HG02642 (cell line): ENCODE measurements around the gene INKA1.
"Not testable (repeated sequence)": the region's sequence is repeated elsewhere in the genome, so short reads cannot be mapped to it uniquely, and the experiment has no call there.

Experiments used
- ATAC-seq: cut with Tn5 transposase; IDR thresholded peaks from one replicate; pipeline ENCODE4 v1.9.1; 2021; ENCODE audit warnings: mild to moderate bottlenecking; ENCODE audit not compliant: unreplicated experiment, poor library complexity

The INKA1 gene

DNA sequence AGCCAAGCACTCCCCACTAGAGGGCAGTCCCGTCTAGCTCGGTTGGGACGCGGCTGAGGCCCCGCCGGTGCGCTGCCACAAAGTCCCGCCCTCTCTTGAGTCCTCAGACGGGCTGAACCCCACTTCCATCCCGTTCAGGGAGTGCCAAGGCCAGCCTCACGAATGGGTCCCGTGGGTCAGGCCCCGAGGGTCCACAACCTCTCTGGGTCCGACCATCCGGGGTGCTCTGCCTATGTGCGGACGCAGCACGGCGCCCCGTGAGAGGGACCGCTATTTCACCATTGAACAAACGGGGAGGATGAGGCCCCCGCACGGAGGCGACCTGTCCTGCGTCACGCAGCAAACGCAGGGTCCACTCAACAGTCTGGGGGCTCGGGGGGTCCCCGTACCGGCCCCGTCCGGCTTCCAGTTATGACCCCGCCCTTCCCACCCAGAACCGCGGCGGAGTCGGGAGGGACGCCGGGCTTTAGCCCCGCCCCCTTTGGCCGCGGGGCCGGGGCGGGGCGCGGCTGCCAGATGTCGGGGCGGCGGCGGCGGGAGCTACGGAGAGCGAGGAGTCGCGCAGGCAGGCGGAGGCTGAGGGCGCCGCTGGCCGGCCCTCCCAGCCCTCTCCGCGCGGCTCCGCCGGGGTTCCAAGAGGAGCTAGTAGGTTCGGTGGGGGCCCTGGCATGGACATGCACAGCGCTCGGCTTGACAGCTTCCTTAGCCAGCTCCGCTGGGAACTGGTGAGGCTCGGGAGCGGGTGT, at the start of gene INKA1:
INKA1 (plus strand) TSS at position 543 of the 746 bp plus-strand sequence; CDS start at position 675, 132 bp downstream.
- peak; percentile 63 for ATAC-seq

DNA sequence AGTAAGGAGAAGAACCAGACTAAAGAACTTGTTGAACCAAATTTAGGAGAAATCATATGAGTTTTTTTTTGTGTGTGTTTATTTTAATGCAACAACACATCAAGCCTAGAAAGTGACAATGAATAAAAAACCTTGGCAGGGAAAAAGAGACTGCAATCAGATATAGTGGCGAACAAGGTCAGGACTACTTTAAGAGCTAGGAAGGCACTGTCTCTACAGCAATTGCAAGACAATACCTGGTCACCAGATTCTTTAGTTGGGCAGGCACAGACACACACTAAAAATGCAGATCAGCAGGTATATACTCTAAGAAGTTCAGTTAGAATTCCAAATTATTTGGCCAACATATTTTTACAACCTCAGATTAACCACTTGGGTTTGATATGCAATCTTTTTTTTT, 48.5 kb upstream of the INKA1 start:
- ATAC-seq: no peak

DNA sequence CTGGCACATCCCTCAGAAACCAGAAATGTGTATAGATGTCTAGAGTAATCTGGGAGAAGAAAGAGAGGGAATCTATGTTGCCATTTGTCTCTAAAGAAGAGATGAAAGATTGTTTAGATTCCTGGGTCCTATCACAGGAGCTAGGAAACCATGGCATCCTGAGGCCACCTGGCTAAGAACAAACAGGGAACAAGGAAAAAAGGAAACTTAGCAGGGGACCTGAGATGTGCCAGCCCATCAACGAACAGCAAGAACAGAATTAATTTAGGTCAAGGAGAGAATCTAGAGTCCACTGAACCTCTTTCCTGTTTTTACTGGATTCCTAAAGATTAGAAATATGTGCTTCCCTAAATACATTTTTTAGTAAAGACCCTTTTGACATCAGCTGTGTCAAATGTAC, 47.0 kb upstream of the INKA1 start:
- no peak for ATAC-seq

DNA sequence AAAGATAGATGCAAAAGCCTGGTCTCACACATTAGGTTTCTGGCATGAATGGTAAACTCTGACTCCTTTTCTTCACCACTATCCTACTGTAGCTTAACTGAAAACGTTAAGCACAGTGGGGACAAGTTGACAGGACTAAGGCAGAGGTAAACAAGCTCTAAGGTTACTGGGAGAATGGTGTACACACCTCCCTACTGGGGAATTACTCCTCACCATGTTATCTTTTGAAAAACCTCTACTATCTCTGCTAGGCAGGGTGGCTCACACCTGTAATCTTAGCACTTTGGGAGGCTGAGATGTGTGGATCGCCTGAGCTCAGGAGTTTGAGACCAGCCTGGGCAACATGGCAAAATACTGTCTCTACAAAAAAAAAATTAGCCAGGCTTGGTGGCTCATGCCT, 45.9 kb upstream of the INKA1 start:
- no peak for ATAC-seq

DNA sequence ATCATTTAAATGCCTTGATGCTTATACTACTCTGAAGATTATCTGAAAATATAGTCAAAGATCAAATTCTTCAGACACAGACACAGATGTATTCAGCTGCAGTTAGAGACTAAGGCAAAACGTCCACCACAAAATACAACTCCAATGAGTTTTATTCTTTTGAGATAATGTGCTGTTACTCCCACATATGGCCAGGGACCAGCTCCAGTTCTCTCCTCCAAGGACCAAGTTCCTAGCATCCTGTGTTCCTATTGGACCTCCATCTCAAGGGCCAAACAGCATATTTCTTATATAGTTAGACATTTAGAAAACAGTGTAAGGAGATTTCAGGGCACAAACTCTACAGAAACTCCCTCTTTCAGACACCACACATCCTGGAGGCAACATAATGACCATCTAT, 43.8 kb upstream of the INKA1 start:
- ATAC-seq: no peak

DNA sequence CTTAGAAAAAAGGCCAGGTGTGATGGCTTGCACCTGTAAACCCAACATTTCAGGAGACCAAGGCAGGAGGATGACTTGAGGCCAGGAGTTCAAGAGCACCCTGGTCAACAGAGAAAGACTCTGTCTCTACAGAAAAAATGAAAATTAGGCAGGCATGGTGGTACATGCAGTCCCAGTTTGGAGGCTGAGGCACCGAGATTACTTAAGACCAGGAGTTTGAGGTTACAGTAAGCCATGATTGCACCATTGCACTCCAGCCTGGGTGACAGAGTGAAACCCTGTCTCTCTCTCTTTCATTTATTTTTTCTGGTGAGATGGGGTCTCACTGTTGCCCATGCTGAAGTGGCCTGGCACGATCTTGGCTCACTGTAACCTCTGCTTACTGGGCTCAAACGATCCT, 41.4 kb upstream of the INKA1 start:
- ATAC-seq: no peak

DNA sequence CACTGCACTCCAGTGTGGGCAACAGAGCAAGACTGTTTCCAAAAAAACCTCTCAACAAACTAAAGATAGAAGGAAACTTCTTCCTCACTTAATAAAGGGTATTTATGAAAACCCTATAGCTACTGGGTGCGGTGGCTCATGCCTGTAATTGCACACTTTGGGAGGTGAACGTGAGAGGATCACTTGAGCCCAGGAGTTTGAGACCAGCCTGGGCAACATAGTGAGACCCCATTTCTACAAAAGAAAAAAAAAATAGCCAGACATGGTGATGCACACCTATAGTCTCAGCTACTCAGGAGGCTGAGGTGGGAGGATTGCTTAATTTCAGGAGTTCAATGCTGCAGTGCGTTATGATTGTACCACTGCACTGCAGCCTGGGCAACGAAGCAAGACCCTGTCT, 39.1 kb upstream of the INKA1 start:
- ATAC-seq: no peak

DNA sequence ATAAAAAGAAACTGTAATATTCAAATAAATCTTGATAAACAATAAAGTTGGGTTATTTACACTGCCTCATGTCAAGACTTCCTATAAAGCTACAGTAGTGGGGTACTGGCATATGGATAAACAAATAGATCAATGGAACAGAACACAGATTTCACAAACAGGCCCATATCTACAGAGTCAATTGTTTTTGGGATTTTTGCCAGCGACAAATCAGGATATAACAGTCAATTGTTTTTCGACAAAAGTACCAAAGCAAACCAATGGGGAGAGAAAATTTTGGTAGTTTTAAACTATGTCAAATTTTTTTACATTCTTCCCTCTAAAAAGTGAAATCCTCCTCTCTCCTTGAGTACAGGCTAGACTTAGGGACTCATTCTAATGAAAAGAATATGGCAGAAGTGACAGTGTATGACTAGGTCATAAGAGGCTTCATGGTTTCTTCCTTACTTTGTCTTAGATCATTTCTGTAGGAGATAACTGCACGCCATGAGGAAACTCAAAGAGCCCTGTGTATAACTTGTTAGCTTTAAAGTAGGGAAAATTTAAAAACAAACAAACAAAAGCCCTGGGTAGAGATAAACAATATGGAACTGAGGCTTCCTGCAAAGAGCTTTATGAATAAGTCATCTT, 33.7 kb upstream of the INKA1 start:
- ATAC-seq: no peak

DNA sequence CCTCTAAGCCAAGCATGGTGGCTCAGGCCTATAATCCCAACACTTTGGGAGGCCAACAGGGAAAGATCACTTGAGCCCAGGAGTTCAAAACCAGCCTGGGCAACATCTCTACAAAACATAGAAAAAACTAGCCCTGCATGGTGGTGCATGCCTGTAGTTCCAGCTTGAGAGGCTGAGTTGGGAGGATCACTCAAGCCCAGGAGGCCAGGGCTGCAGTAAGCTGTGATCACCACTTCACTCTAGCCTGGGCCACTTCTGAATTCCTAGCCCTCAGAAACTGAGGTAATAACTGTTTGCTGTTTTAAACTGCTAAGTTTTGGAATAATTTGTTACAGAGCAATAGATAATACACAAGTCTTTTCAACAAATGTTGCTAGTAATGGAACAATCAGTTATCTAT, 33.1 kb upstream of the INKA1 start:
- no peak for ATAC-seq

DNA sequence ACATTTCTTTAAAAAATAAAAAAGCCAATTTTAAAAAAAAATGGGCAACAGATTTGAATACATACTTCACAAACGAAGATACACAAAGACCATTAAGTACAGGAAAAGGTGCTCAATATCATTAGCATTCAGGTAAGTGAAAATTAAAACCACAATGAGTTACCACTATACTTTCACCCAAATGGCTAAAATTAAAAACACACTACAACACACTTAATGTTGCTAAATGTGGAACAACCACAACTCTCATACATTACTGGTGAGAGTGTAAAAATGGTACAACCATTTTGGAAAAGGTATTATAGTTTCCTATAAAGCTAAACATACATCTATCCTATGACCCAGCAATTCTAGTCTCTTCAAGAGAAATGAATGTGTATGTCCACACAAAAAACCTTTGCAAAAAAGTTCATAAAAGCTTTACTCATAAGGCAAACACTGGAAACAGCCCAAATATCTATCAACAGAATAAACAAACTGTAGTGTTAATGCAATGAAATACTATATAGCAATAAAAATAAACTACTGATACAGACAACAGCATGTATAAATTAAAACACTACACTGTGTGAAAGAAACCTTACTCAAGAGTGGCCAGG, 31.6 kb upstream of the INKA1 start:
- no peak for ATAC-seq

DNA sequence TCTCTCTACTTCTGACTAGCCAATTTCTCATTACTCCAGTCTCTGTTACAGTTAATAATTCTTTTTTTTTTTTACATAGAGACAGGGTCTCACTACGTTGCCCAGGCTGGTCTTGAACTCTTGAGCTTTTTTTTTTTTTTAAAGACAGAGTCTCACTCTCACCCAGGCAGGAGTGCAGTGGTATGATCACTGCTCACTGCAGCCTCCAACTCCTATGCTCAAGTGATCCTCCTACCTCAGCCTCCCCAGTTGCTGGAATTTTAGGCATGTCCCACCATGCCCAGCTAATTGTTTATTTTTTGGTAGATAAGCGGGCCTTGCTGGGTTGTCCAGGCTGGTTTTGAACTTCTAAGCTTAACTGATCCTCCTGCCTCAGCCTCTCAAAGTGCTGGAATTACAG, 30.4 kb upstream of the INKA1 start:
- ATAC-seq: no peak

DNA sequence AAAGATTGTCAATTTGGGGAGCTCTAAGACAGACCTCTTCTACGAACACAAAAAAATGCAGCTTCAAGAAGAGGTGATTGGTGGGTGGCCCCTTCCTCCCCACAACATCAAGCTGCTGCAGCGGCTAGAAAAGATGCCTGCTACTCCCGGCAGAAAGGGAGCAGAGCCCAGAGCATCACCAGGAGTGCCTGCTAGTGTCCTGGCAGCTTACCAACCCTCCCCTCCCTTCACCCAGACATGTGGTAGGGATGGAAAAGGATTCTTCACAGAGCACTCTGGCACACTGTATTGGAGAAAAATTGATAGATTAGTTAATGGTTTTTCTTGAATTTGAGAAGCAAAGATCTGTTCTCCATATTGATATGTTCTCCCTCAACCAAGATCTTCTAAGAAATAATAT, 27.5 kb upstream of the INKA1 start:
- no peak for ATAC-seq

DNA sequence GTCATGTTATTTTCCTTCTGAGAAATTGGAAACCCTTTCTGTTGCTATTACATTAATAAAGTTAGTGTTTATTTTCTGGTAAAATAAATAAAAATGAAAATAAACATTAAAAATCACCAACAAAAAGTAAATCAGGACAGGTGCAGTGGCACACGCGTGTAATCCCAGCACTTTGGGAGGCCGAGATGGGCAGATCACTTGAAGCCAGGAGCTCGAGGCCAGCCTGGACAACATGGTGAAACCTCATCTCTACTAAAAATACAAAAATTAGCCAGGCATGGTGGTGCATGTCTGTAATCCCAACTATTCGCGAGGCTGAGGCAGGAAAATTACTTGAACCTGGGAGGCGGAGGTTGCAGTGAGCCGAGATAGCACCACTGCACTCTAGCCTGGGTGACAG, 27.0 kb upstream of the INKA1 start:
- ATAC-seq: not testable (repeated sequence)

DNA sequence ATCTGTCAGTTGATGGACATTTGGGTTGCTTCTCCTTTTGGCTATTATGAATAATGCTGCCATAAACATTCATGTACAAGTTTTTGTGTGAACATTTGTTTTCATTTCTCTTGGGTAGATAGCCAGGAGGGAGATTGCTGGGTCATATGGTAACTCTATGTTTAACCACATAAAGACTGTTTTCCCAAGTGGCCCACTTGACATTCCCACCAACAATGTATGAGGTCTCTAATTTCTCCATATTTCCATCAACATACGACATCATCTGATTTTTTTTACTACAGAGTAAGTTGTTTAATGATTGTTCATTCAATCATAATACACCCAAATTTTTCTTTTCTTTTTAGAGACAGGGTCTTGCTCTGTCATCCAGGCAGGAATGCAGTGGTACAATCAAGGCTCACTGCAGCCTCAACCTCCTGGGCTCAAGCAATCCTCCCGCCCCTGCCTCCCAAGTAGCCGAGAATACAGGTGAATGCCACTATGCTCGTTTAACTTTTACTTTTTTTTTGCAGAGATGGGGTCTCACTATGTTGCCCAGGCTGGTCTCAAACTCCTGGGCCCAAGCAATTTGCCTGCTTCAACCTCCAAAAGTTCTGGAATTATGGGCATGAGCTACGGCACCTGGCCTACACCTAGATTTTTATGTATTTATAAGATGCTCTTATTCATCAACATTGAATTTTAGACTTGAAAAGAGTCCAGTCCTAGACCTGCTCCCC, 23.5 kb upstream of the INKA1 start:
- ATAC-seq: no peak

DNA sequence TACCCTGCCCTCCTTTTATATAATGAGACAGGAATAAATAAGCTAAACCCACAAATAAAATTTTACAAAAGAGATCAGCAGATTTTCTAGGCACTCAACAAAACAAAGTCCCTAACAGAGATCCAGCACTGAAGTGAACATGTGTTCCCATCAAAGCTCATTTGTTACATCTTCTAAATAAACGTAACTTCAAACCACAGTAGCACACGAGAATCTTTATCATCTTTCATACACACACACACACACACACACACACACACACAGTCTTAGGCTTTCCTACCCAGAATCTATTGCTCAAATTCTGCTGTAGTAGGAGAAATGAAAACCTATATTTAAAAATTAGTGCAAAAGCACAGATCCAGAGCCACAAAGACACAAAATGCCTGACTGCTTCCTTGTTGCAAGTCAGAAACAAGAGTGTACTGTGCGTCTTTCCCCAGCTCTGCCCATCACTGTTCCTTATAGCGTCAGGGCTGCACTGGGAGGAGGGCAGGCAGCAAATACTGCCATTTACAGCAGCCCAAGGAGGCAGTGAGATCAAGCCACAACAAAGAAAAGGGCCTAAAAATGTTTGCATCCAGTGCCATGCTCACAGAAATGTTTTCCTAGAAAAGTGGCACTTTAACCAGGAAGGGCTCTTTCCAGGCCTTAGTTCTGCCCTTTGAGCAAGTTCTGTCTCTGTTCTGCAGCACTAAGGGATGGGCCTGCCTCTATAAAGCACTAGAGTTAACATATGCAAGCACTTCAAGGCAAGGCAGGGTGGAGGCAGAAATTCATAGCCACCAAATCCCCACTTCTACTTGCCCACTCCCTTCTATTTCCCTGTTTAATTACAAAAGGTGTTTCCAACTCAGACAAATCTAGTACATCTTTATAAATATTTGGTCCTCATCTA, 22.7 kb upstream of the INKA1 start:
- no peak for ATAC-seq

DNA sequence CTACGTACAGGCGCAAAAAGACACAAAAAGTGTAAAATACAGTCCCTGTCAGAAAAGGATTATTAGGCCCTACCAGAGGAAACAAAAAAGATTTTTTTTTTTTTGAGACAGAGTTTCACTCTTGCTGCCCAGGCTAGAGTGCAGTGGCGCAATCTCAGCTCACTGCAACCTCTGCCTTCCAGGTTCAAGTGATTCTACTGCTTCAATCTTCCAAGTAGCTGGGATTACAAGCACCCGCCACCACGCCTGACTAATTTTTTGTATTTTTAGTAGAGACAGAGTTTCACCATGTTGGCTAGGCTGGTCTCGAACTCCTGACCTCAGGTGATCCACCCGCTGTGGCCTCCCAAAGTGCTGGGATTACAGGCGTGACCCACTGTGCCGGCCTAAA, 22.1 kb upstream of the INKA1 start:
- not testable (repeated sequence) for ATAC-seq

DNA sequence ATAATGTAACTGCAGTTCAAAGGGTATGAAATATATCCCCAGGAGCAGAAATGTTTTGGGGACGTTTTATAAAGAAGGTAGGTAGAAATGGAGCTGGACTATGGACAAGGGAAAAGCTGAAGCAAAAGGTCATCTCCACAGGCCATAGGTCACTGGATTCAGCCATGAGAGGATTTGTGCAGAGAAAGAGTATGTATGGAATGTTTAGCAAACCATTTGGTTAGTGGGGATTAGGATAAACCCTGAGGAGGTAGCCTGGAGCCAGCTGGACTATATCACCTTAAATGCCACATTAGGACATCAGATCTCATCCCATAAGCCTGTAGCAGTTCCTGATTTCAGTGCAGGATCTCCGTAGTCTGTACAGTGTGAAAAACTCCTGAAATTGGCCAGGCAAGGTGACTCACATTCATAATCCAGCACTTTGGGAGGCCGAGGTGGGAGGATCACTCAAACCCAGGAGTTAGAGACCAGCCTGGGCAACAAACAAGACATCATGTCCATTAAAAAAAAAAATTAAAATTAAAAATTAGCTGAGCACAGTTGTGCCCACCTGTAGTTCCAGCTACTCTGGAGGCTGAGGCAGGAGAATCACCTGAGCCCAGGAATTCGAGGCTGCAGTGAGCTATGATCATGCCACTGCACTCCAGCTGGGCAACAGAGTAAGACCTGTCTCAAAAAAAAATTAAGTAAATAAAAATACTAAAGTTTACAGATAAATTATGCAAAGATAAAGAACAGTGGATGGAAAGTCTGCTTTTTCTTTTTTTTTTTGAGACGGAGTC, 21.5 kb upstream of the INKA1 start:
- no peak for ATAC-seq

DNA sequence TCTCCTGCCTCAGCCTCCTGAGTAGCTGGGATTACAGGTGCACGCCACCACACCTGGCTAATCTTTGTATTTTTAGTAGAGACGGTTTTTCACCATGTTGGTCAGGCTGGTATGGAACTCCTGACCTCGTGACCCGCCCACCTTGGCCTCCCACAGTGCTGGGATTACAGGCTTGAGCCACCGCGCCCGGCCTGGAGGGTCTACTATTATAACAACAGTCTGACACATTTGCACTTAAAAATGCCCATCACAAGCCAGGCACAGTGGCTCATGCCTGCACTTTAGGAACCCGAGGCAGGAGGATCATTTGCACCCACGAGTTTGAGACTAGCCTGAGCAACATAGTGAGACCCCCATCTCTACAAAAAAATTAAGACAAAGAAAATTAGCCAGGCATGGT, 20.8 kb upstream of the INKA1 start:
- not testable (repeated sequence) for ATAC-seq

DNA sequence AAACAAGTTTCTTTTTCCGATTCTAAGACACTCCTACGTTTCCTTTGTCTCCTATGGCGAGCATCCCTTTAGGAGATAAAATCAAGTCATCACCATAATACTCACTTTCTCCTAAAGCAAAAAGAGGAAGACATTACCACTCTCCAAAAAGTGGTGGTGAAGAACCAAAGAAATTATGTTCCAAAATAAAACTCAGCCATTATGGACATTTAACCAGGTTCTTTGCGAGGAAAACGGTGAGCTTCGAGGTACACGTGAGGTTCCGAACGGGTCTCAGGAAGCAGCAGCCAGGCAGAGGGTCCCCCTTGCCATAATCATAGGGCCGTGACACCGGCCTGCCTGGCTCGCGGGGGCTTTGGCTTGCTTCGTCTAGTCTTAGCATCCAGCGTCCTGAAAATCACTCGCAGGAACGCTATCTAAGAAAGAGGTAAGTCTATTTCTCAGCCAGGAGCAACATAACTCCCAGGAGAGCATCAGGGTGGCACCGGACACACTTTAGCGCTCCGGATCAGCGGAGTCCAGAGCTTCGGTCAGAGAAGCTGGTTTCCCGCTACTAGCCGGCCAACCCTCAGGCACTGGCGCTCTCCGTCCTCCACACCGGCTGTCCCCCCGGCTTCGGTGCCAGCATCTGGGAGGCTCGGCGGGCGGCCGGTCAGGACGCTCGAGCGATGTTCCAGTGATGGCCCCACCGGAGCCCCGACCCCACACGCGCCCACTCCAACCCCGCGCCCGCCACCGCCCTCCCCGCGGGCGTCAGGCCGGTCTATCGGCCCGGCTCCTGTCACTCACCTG, 17.3 kb upstream of the INKA1 start:
- peak; percentile 55 for ATAC-seq
